SH-SY5Y (cell line): ENCODE data around the gene INPP5B.

Experiments used
- GATA2 ChIP-seq: IDR thresholded peaks from 2 replicates; pipeline ENCODE4 v1.6.1; 2011; ENCODE audit warnings: mild to moderate bottlenecking, low read depth, low read length
- GATA3 ChIP-seq: IDR thresholded peaks from 2 replicates; pipeline ENCODE4 v1.6.1; 2011; ENCODE audit warnings: low read depth, mild to moderate bottlenecking, low read length, moderate library complexity

- TF ChIP-seq GATA2 (no peak), GATA3 (no peak)
Observed at GRCh38 chr1:37851262-37851661, 95.6 kb downstream of the INPP5B start.
